Fibroblast of the aortic adventitia (primary cell): Measurements from ENCODE around the gene ANP32D. TPM values are rescaled to one million over a fixed set of nuclear protein-coding genes. Genes with fewer than 3 reads are reported as not detected.
A peak's percentile ranks its signal among the peaks of the same experiment; 100 is the strongest.
"Not testable (repeated sequence)": the region's sequence is repeated elsewhere in the genome, so short reads cannot be mapped to it uniquely, and the experiment has no call there.

Source experiments
- DNase-seq: peaks from one replicate; pipeline ENCODE4 v3.0.0-alpha.2; 2010; ENCODE audit warnings: low read depth
- H3K4me3 ChIP-seq: 2 replicates; pipeline ENCODE4 v1.5.1; 2011; ENCODE audit warnings: low read depth, mild to moderate bottlenecking, control low read depth, low read length, moderate library complexity
- total RNA-seq: library from RNA; depleted of rRNA; stranded (reverse); fragments of >200 nt; gene quantifications from 2 replicates; pipeline ENCODE4 v1.2.3, GENCODE V29; 2012; ENCODE audit warnings: low replicate concordance
- TF ChIP-seq, protein P1 (sequence below): IDR thresholded peaks from 2 replicates; pipeline ENCODE4 v1.5.1; 2011; ENCODE audit warnings: mild to moderate bottlenecking, low read length, control low read depth, inconsistent platforms; ENCODE audit not compliant: insufficient read depth

Gene ANP32D
- total RNA-seq, 1 donor: not detected

DNA sequence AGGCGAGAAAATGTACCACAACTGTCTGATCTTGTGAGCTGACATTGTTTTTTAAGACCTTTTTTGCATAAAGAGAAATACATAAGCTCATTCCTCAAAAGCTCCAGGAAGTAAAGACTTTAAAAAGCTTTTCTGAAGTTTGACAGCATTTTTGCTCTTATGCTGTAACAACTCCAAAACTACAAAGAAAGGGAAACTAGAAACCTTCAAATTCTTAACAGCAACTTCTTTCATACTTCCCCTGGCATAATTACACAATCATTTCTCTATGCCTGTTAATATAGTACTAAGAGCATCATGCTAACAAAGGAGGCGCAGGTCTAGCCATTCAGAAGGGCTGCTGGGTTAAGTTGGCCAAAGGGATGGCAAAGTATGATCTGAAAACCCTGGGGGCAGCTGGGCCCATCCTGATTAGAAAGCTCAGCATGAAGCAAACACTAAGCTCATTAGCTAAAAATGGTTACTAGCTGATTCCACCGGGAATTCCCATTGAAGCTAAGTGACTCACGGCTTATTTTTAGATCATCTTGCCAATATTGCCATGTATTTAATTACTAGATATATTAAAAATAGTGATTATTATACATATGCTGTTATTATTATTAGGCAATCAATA, 26.1 kb upstream of the ANP32D start:
- DNase-seq: no peak
- TF ChIP-seq, protein P1, sequence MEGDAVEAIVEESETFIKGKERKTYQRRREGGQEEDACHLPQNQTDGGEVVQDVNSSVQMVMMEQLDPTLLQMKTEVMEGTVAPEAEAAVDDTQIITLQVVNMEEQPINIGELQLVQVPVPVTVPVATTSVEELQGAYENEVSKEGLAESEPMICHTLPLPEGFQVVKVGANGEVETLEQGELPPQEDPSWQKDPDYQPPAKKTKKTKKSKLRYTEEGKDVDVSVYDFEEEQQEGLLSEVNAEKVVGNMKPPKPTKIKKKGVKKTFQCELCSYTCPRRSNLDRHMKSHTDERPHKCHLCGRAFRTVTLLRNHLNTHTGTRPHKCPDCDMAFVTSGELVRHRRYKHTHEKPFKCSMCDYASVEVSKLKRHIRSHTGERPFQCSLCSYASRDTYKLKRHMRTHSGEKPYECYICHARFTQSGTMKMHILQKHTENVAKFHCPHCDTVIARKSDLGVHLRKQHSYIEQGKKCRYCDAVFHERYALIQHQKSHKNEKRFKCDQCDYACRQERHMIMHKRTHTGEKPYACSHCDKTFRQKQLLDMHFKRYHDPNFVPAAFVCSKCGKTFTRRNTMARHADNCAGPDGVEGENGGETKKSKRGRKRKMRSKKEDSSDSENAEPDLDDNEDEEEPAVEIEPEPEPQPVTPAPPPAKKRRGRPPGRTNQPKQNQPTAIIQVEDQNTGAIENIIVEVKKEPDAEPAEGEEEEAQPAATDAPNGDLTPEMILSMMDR: no peak
- no peak overlapping the region for H3K4me3 ChIP-seq

DNA sequence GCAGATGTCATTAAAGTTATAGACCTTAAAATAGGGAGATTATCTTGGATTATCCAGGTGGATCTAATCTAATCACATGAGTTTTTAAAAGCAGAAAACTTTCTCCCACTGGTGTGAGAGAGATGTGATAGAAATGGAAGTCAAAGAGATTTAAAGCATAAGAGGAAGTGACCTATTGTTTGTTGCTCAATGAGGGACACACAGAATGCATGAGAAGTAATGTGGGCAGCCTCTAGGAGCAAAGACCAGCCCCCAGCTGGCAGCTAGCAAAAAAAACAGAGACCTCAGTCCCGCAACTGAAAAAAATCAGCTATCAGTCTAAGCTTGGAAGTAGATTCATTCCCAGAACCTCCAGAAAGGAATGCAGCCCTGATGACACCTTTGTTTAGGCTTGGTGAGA, 24.6 kb upstream of the ANP32D start:
- no peak for DNase-seq
- H3K4me3 ChIP-seq: no peak overlapping the region
- TF ChIP-seq, protein P1: no peak

DNA sequence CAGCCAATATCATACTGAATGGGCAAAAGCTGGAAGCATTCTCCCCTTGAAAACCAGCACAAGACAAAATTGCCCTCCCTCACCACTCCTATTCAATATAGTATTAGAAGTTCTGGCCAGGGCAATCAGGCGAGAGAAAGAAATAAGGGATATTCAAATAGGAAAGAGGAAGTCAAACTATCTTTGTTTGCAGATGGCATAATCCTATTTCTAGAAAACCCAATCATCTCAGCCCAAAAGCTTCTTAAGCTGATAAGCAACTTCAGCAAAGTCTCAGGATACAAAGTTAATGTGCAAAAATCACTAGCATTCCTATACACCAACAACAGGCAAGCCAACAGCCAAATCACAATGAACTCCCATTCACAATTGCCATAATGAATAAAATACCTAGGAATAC, 21.0 kb upstream of the ANP32D start:
- DNase-seq: no peak
- H3K4me3 ChIP-seq: no peak overlapping the region
- TF ChIP-seq, protein P1: no peak

DNA sequence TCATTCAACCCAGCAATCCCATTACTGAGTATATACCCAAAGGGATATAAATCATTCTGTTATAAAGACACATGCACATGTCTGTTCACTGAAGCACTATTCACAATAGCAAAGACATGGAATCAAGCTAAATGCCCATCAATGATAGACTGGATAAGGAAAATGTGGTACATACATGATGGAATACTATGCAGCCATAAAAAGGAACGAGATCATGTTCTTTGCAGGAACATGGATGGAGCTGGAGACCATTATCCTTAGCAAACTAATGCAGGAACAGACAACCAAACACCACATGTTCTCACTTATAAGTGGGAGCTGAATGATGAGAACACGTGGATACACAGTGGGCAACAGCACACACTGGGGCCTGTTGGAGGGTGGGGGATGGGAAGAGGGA, 19.4 kb upstream of the ANP32D start:
- DNase-seq, H3K4me3 ChIP-seq: not testable (repeated sequence)

DNA sequence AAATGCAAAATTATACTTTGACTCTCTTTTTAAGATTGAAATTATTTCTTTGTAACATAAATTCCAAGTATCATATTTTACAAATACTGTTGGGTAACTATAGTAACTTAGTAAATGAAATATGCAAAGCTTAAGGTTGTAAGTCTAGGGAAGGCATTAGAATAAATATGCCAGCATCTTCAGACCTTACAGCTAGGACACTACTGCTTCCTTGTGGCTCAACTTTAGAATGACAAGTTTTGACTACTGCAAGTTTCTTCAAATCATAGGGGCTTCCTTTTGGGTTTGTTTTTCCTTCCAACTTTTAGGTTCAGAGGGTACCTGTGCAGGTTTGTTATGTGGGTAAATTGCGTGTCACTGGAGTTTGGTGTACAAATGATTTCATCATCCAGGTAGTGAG, 17.7 kb upstream of the ANP32D start:
- peak; percentile 66 for DNase-seq
- TF ChIP-seq, protein P1: peak; percentile 61
- H3K4me3 ChIP-seq: no peak overlapping the region

DNA sequence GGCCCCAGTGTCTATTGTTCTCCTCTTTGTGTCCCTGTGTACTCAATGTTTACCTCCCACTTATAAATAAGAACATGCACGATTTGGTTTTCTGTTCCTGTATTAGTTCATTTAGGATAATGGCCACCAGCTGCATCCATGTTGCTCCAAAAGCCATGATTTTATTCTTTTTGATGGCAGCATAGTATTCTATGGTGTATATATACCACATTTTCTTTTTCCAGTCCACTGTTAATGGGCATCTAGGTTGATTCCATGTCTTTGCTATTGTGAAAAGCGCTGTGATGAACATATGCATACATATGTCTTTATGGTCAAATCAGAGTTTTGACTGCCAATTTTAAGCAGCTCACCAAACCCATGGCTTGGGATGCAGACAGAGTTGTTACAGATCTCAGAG, 17.2 kb upstream of the ANP32D start:
- no peak for DNase-seq
- H3K4me3 ChIP-seq: no peak overlapping the region
- TF ChIP-seq, protein P1: no peak

DNA sequence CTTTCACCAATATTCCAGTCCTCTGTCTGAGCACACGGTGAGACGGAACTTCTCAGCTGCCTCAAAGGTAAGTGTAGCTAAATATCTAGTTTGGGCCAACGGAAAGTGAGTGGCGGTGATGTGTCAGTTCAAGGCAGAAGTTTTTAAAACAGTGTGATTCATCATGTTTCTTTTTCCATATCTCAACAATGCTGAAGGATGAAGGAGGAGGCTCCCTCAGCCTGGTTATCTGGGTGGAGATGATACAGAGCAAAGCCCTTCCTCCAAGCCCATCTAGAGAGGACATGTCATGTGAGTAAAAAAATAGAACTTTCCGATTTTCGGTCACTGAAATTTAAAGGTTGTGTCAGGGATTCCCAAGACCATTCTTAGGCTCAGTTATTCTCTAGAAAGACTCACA, 13.1 kb upstream of the ANP32D start:
- no peak overlapping the region for H3K4me3 ChIP-seq
- no peak for DNase-seq
- TF ChIP-seq, protein P1: no peak

DNA sequence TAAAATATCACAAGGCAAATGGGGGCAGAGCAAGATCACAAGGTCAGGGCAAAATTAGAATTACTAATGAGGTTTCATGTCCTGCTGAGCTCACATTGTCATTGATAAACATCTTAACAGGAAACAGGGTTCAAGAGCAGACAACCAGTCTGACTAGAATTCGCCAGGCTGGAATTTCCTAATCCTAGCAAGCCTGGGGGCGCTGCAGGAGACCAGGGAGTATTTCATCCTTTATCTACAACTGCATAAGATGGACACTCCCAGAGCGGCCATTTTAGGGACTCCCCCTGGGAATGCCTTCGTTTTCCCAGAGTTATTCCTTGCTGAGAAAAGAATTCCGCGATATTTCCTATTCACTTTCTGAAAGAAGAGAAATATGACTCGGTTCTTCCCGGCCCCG, 3.3 kb upstream of the ANP32D start:
- not testable (repeated sequence) for DNase-seq, H3K4me3 ChIP-seq
